NOMO-1 treated with DMSO at 0.1 percent for 48 hours (cell line): Measurements from ENCODE around the gene HDAC9.

Experiments
- DNase-seq: peaks from one replicate; lab custom pipeline; 2025; ENCODE audit not compliant: unreplicated experiment; lab: John Stamatoyannopoulos, UW

The HDAC9 gene

GRCh38 chr7:18771834-18772566 lies 276.5 kb downstream of the HDAC9 start:
- DNase-seq = no peak

GRCh38 chr7:18772567-18772965 lies 277.0 kb downstream of the HDAC9 start:
- no peak for DNase-seq

- DNase-seq = no peak
Measured at GRCh38 chr7:18777314-18777713, 281.8 kb downstream of the HDAC9 start.

- no peak for DNase-seq
Measured at GRCh38 chr7:18778594-18778993, 283.0 kb downstream of the HDAC9 start.

- DNase-seq = no peak
Measured at GRCh38 chr7:18780266-18780665, 284.7 kb downstream of the HDAC9 start.

GRCh38 chr7:18780938-18781337 lies 285.4 kb downstream of the HDAC9 start:
- DNase-seq = no peak

GRCh38 chr7:18786196-18786727 lies 290.7 kb downstream of the HDAC9 start:
- no peak for DNase-seq

- DNase-seq = no peak
Measured at GRCh38 chr7:18786796-18787195, 291.2 kb downstream of the HDAC9 start.

- DNase-seq = no peak
Measured at GRCh38 chr7:18788026-18788425, 292.5 kb downstream of the HDAC9 start.

- DNase-seq = no peak
Measured at GRCh38 chr7:18792871-18793595, 297.5 kb downstream of the HDAC9 start.

GRCh38 chr7:18796216-18796615 lies 300.7 kb downstream of the HDAC9 start:
- no peak for DNase-seq

- no peak for DNase-seq
Measured at GRCh38 chr7:18798088-18798906, 302.7 kb downstream of the HDAC9 start.

- no peak for DNase-seq
Measured at GRCh38 chr7:18799899-18800298, 304.4 kb downstream of the HDAC9 start.

GRCh38 chr7:18803923-18804322 lies 308.4 kb downstream of the HDAC9 start:
- no peak for DNase-seq

- DNase-seq = no peak
Measured at GRCh38 chr7:18806177-18806576, 310.6 kb downstream of the HDAC9 start.

- DNase-seq = no peak
Measured at GRCh38 chr7:18808026-18808425, 312.5 kb downstream of the HDAC9 start.

GRCh38 chr7:18815261-18815960 lies 319.9 kb downstream of the HDAC9 start:
- no peak for DNase-seq

GRCh38 chr7:18820981-18821380 lies 325.4 kb downstream of the HDAC9 start:
- DNase-seq = no peak

- DNase-seq = no peak
Measured at GRCh38 chr7:18821554-18821953, 326.0 kb downstream of the HDAC9 start.

GRCh38 chr7:18824157-18824556 lies 328.6 kb downstream of the HDAC9 start:
- no peak for DNase-seq
